Regular cardiac myocyte (primary cell): Measurements from ENCODE around the gene NUB1. TPM values are rescaled to one million over a fixed set of nuclear protein-coding genes. Genes with fewer than 3 reads are reported as not detected.

ENCODE experiments used
- total RNA-seq: library from RNA; depleted of rRNA; stranded (reverse); fragments of >200 nt; gene quantifications from 2 replicates; pipeline ENCODE4 v1.2.3, GENCODE V29; 2014

Gene NUB1
- total RNA-seq = 41.0 and 56.7 TPM in 2 replicates

GRCh38 chr7:151341357-151342101 is at the start of gene NUB1:
Gene NUB1, plus strand, starts transcription at chr7:151341812. Its CDS starts 3,538 bp downstream, at chr7:151345350.

GRCh38 chr7:151409667-151410404 is 68.2 kb downstream of the NUB1 start, which contains the start of gene WDR86:
Gene WDR86, minus strand, starts transcription at chr7:151410038. Its CDS starts 449 bp downstream, at chr7:151409589.

Other genes with a start within 250 kb of the NUB1 start
- not detected in 2 replicates for gene GBX1, start 174.1 kb upstream of the NUB1 start, total RNA-seq
- not detected in 2 replicates for gene ASB10, start 154.6 kb upstream of the NUB1 start, total RNA-seq
- gene H2BK1, start 131.3 kb upstream of the NUB1 start, total RNA-seq = not detected in 2 replicates
- 64.5 and 101 TPM in 2 replicates for gene ABCF2, start 114.6 kb upstream of the NUB1 start, total RNA-seq
- 69.0 and 92.5 TPM in 2 replicates for gene CHPF2, start 109.3 kb upstream of the NUB1 start, total RNA-seq
- gene SMARCD3, start 93.1 kb upstream of the NUB1 start, total RNA-seq = 30.3 and 39.7 TPM in 2 replicates
- gene WDR86, start 68.2 kb downstream of the NUB1 start, total RNA-seq = 0.56 TPM in 1 of 2 replicates, not detected in the other
- 0.56 TPM in 1 of 2 replicates, not detected in the other for gene CRYGN, start 98.3 kb downstream of the NUB1 start, total RNA-seq
- gene RHEB, start 178.1 kb downstream of the NUB1 start, total RNA-seq = 66.5 and 67.5 TPM in 2 replicates